HCT116 (cell line): ENCODE measurements around the gene ZNF627. TPM values are rescaled to one million over a fixed set of nuclear protein-coding genes. Genes with fewer than 3 reads are reported as not detected.

Experiments used
- ATAC-seq: fragments of 200-7000 bp; cut with Tn5 transposase; 2 replicates; pipeline ENCODE4 v1.9.1; 2020; ENCODE audit warnings: mild to moderate bottlenecking, moderate library complexity
- BruUV-seq: library from RNA; stranded (reverse); fragments of 400-500 nt; replicated peaks from 2 replicates; lab custom pipeline; 2021; lab: Mats Ljungman, UMichigan
- CTCF ChIA-PET: fragments of 300-600 bp; sonication (Branson Sonifier 250); formaldehyde crosslinking; loops from one replicate; lab custom pipeline; 2021; ENCODE audit warnings: antibody characterized with exemption; lab: Charles Lee
- POLR2A ChIA-PET: fragments of 300-600, 350-600 bp; sonication (Branson Sonifier 250); formaldehyde crosslinking; loops from one replicate; lab custom pipeline; 2021; ENCODE audit warnings: antibody characterized with exemption; lab: Charles Lee
- RAD21 ChIA-PET, 2 experiments: fragments of 300-600 bp; sonication (Branson Sonifier 250); formaldehyde crosslinking; loops; one replicate each; lab custom pipeline; 2023; ENCODE audit warnings: low total read pairs in 2 of 2; ENCODE audit not compliant: uncharacterized antibody in 2 of 2, unreplicated experiment in 2 of 2, low non-redundant PET in 1 of 2; lab: Charles Lee
- DNase-seq: peaks from one replicate; pipeline ENCODE4 v3.0.0-alpha.2; 2010; ENCODE audit warnings: low read depth, low spot score
- H2AFZ ChIP-seq: fragments of 200-600 bp; shearing (Covaris generic), sonication (generic); 2 replicates; pipeline ENCODE4 v1.6.1; 2017; ENCODE audit warnings: low read depth, mixed run types, mixed read lengths, antibody characterized with exemption, low read length; ENCODE audit not compliant: poor library complexity, severe bottlenecking
- H3K27ac ChIP-seq: 2 replicates; pipeline ENCODE4 v1.5.1; 2012; ENCODE audit warnings: low read depth, low read length
- H3K27me3 ChIP-seq: fragments of 200-600 bp; sonication (generic); 2 replicates; pipeline ENCODE4 v1.6.1; 2016; ENCODE audit warnings: mixed run types, low read length, mixed read lengths; ENCODE audit not compliant: insufficient read depth
- H3K36me3 ChIP-seq, 2 experiments: fragments of 200-500 bp in 1 of 2; fragments of 200-600 bp in 1 of 2; sonication (Bioruptor generic) in 1 of 2; sonication (generic) in 1 of 2; 2 replicates each; pipeline versions ENCODE4 v1.5.1 to v1.6.1; 2014 to 2016; ENCODE audit warnings: low read length in 2 of 2, inconsistent platforms in 1 of 2, mixed read lengths in 1 of 2, mixed run types in 1 of 2; ENCODE audit not compliant: insufficient read depth in 2 of 2, control insufficient read depth in 1 of 2
- H3K4me1 ChIP-seq, 2 experiments: fragments of 200-600 bp in 1 of 2; sonication (generic) in 1 of 2; 2 replicates each; pipeline versions ENCODE4 v1.5.1 to v1.6.1; 2012 to 2017; ENCODE audit warnings: low read length in 2 of 2, inconsistent platforms in 1 of 2, mild to moderate bottlenecking in 1 of 2, mixed read lengths in 1 of 2, mixed run types in 1 of 2, moderate library complexity in 1 of 2; ENCODE audit not compliant: insufficient read depth in 2 of 2, control insufficient read depth in 1 of 2
- H3K4me2 ChIP-seq: fragments of 200-600 bp; sonication (generic); 2 replicates; pipeline ENCODE4 v1.6.1; 2017; ENCODE audit warnings: mixed run types, low read length, mixed read lengths
- H3K4me3 ChIP-seq, 2 experiments: fragments of 200-600 bp in 1 of 2; sonication (generic) in 1 of 2; replicated peaks in 1 of 2; 2 replicates each; pipeline ENCODE4 v1.5.1; 2011 to 2016; ENCODE audit warnings: low read length in 2 of 2, control low read depth in 1 of 2, low read depth in 1 of 2, mild to moderate bottlenecking in 1 of 2, mixed read lengths in 1 of 2, mixed run types in 1 of 2
- H3K79me2 ChIP-seq: fragments of 200-600 bp; sonication (generic); 2 replicates; pipeline ENCODE4 v1.6.1; 2017; ENCODE audit warnings: mild to moderate bottlenecking, mixed run types, low read length, moderate library complexity, mixed read lengths; ENCODE audit not compliant: insufficient read depth
- H3K9ac ChIP-seq: fragments of 200-600 bp; sonication (generic); 2 replicates; pipeline ENCODE4 v1.6.1; 2016; ENCODE audit warnings: low read length, mixed read lengths
- H3K9me2 ChIP-seq: fragments of 200-600 bp; sonication (generic), shearing (Covaris generic); 2 replicates; pipeline ENCODE4 v1.6.1; 2017; ENCODE audit warnings: mixed run types, mild to moderate bottlenecking, moderate library complexity; ENCODE audit not compliant: insufficient read depth
- H3K9me3 ChIP-seq, 2 experiments: fragments of 200-500 bp in 1 of 2; fragments of 200-600 bp in 1 of 2; sonication (Bioruptor generic) in 1 of 2; sonication (generic) in 1 of 2; 2 replicates each; pipeline ENCODE4 v1.6.1; 2014 to 2017; ENCODE audit warnings: low read length in 2 of 2, mixed read lengths in 2 of 2, inconsistent platforms in 1 of 2, low read depth in 1 of 2, mild to moderate bottlenecking in 1 of 2, mixed run types in 1 of 2, moderate library complexity in 1 of 2; ENCODE audit not compliant: control insufficient read depth in 1 of 2, insufficient read depth in 1 of 2
- H4K20me1 ChIP-seq: fragments of 200-600 bp; sonication (generic), shearing (Covaris generic); 2 replicates; pipeline ENCODE4 v1.6.1; 2017; ENCODE audit warnings: mixed run types, mild to moderate bottlenecking, moderate library complexity; ENCODE audit not compliant: insufficient read depth
- CTCF ChIP-seq, 3 experiments: fragments of 200-600 bp in 1 of 3; sonication (generic) in 1 of 3; IDR thresholded peaks in 2 of 3; conservative IDR thresholded peaks in 1 of 3; 2 replicates each; pipeline ENCODE4 v1.5.1; 2012 to 2017; ENCODE audit warnings: low read depth in 2 of 3, low read length in 2 of 3, antibody characterized with exemption in 1 of 3, borderline replicate concordance in 1 of 3, control low read depth in 1 of 3, mild to moderate bottlenecking in 1 of 3, mixed read lengths in 1 of 3, mixed run types in 1 of 3, moderate library complexity in 1 of 3; ENCODE audit not compliant: insufficient read depth in 1 of 3
- ELF1 ChIP-seq: IDR thresholded peaks from 2 replicates; pipeline ENCODE4 v1.6.1; 2012; ENCODE audit warnings: low read depth, borderline replicate concordance
- EZH2phosphoT487 ChIP-seq: fragments of 200-600 bp; IDR thresholded peaks from 2 replicates; pipeline ENCODE4 v1.6.1; 2018; ENCODE audit warnings: antibody characterized with exemption, borderline replicate concordance
- FOSL1 ChIP-seq: IDR thresholded peaks from 2 replicates; pipeline ENCODE4 v1.6.1; 2012; ENCODE audit warnings: low read depth
- POLR2AphosphoS5 ChIP-seq: IDR thresholded peaks from 2 replicates; pipeline ENCODE4 v1.6.1; 2011; ENCODE audit warnings: mild to moderate bottlenecking, low read depth, low read length, moderate library complexity
- RAD21 ChIP-seq: IDR thresholded peaks from 2 replicates; pipeline ENCODE4 v1.6.1; 2012; ENCODE audit warnings: low read depth, mild to moderate bottlenecking
- REST ChIP-seq: IDR thresholded peaks from 2 replicates; pipeline ENCODE4 v1.6.1; 2012; ENCODE audit warnings: low read depth
- SP1 ChIP-seq: IDR thresholded peaks from 2 replicates; pipeline ENCODE4 v1.6.1; 2012; ENCODE audit warnings: low read depth
- TCF7L2 ChIP-seq: IDR thresholded peaks from 2 replicates; pipeline ENCODE4 v1.7.0; 2011; ENCODE audit warnings: borderline replicate concordance, inconsistent platforms; ENCODE audit not compliant: insufficient read depth, insufficient read length; ENCODE audit errors: extremely low read depth
- YY1 ChIP-seq: IDR thresholded peaks from 2 replicates; pipeline ENCODE4 v1.6.1; 2011; ENCODE audit warnings: low read length, low read depth, moderate library complexity, mild to moderate bottlenecking; ENCODE audit not compliant: insufficient replicate concordance; ENCODE audit errors: extremely low read depth
- ZBTB33 ChIP-seq: IDR thresholded peaks from 2 replicates; pipeline ENCODE4 v1.6.1; 2011; ENCODE audit warnings: mild to moderate bottlenecking, low read length, moderate library complexity; ENCODE audit not compliant: insufficient replicate concordance; ENCODE audit errors: extremely low read depth
- intact Hi-C: fragments of 100-400 bp; cut with micrococcal nuclease; formaldehyde crosslinking; loops from 2 replicates; pipeline ENCODE4 v1.10.0; 2022
- total RNA-seq: library from RNA; stranded (reverse); gene quantifications from one replicate; pipeline ENCODE4 v1.2.1, GENCODE V29; 2021; ENCODE audit not compliant: unreplicated experiment

Gene ZNF627
- total RNA-seq, 1 experiment from 2014 or later = 14.8 TPM

- no peak for TF ChIP-seq CTCF (IDR thresholded peaks at IDR 0.05 in 2 of 3, conservative IDR thresholded peaks at IDR 0.05 in 1 of 3; ENCODE audit: borderline replicate concordance in 1 of 3, insufficient read depth in 1 of 3, low read depth in 2 of 3, low read length in 2 of 3)
- no peak for TF ChIP-seq YY1
- TF ChIP-seq REST = no peak
- no peak for TF ChIP-seq ELF1
- no peak for TF ChIP-seq RAD21
- no peak for TF ChIP-seq POLR2AphosphoS5
- no peak for TF ChIP-seq FOSL1
Observed at GRCh38 chr19:11606484-11606883, 9.2 kb downstream of the ZNF627 start (continued).

GRCh38 chr19:11611730-11612129 is 14.4 kb downstream of the ZNF627 start:
- Histone ChIP-seq H3K4me1 (no peaks in the 10 kb centered on the region), H3K36me3 (peaks cover 13 to 22% of the 10 kb centered on the region in 2 experiments), H3K9me3 (peaks cover 6 to 10% of the 10 kb centered on the region in 2 experiments; a peak in 3 of 4 replicates), H3K27ac (no peak overlapping the region), H3K9me2 (no peaks in the 10 kb centered on the region), H3K79me2 (peaks cover 34% of the 10 kb centered on the region), H3K27me3 (no peaks in the 10 kb centered on the region), H4K20me1 (no peaks in the 10 kb centered on the region), H3K9ac (no peak overlapping the region), H2AFZ (no peak overlapping the region), H3K4me3 (no peak overlapping the region), H3K4me2 (no peak overlapping the region)
- DNase-seq (no peak), ATAC-seq (no peak)
- ChIA-PET CTCF (no interaction called here), RAD21 (no interaction called here), POLR2A (no interaction called here)
- intact Hi-C loops = no loop called here
- BruUV-seq = no TSS peak
- no peak for TF ChIP-seq SP1
- no peak for TF ChIP-seq YY1
- no peak for TF ChIP-seq TCF7L2
- no peak for TF ChIP-seq ZBTB33
- no peak for TF ChIP-seq FOSL1
- no peak for TF ChIP-seq CTCF (IDR thresholded peaks at IDR 0.05 in 2 of 3, conservative IDR thresholded peaks at IDR 0.05 in 1 of 3; ENCODE audit: borderline replicate concordance in 1 of 3, insufficient read depth in 1 of 3, low read depth in 2 of 3, low read length in 2 of 3)
- no peak for TF ChIP-seq EZH2phosphoT487
